SK-N-SH treated with all-trans-retinoic acid at 6 μM for 48 hours (cell line): Measurements from ENCODE around the gene B4GALT1.

Experiments used
- BACH2 ChIP-seq: fragments of 250-450 bp; sonication (Bioruptor Pico); IDR thresholded peaks from 2 replicates; pipeline ENCODE4 v1.9.0; 2021; ENCODE audit warnings: mild to moderate bottlenecking, borderline replicate concordance
- GLIS3 ChIP-seq: fragments of 250-450 bp; sonication (Bioruptor Pico); IDR thresholded peaks from 2 replicates; pipeline ENCODE4 v1.5.0; 2020; ENCODE audit warnings: mild to moderate bottlenecking, moderate library complexity
- ISL1 ChIP-seq: fragments of 250-450 bp; sonication (Bioruptor Pico); IDR thresholded peaks from 2 replicates; pipeline ENCODE4 v2.1.2; 2022; ENCODE audit warnings: mild to moderate bottlenecking, moderate library complexity
- RARB ChIP-seq: fragments of 250-450 bp; sonication (Bioruptor Pico); IDR thresholded peaks from 2 replicates; pipeline ENCODE4 v1.8.0; 2021; ENCODE audit warnings: mild to moderate bottlenecking, moderate library complexity
- ZC3H10 ChIP-seq: fragments of 250-450 bp; sonication (Bioruptor Pico); IDR thresholded peaks from 2 replicates; pipeline ENCODE4 v1.5.1; 2021; ENCODE audit warnings: mild to moderate bottlenecking, moderate library complexity
- ZFP3 ChIP-seq: fragments of 250-450 bp; sonication (Bioruptor Pico); IDR thresholded peaks from 2 replicates; pipeline ENCODE4 v1.5.0; 2020; ENCODE audit warnings: mild to moderate bottlenecking, moderate library complexity
- ZFP30 ChIP-seq: fragments of 450-650 bp; formaldehyde crosslinking; IDR thresholded peaks from 2 replicates; pipeline ENCODE4 v1.5.0; 2022; ENCODE audit warnings: mild to moderate bottlenecking, moderate library complexity
- ZNF565 ChIP-seq: fragments of 450-650 bp; formaldehyde crosslinking; conservative IDR thresholded peaks from 2 replicates; pipeline ENCODE4 v1.5.0; 2020; ENCODE audit warnings: low read depth, mild to moderate bottlenecking, moderate library complexity
- TF ChIP-seq, protein P1 (sequence below): fragments of 250-450 bp; sonication (Bioruptor Pico); IDR thresholded peaks from 2 replicates; pipeline ENCODE4 v1.5.1; 2020; ENCODE audit warnings: low read depth, mild to moderate bottlenecking, moderate library complexity
- TF ChIP-seq, protein P2 (sequence below): fragments of 250-450 bp; sonication (Bioruptor Pico); IDR thresholded peaks from 2 replicates; pipeline ENCODE4 v1.8.0; 2020; ENCODE audit warnings: mild to moderate bottlenecking, moderate library complexity, borderline replicate concordance

DNA sequence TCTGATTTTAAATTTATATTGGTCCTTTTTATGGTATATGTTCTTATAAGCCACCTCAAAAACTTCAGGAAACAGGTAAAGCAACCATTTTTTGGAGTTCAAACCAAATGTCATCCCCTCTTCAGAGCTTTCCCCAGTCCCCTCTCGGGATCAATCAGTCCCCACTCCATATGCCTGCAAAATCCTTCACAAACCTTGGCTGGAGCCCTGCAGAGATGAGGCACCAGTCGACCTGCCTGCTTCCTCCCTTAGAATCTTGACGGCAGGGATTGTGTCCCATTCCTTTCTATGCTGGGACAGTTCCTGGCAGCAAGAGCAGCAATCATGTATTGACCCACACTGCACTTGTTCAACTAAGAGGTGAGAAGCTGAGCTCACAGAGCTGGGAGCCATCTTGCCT is 22.6 kb downstream of the B4GALT1 start:
- TF ChIP-seq BACH2 (CRISPR knock-in tag), result no peak
- TF ChIP-seq, protein P1, sequence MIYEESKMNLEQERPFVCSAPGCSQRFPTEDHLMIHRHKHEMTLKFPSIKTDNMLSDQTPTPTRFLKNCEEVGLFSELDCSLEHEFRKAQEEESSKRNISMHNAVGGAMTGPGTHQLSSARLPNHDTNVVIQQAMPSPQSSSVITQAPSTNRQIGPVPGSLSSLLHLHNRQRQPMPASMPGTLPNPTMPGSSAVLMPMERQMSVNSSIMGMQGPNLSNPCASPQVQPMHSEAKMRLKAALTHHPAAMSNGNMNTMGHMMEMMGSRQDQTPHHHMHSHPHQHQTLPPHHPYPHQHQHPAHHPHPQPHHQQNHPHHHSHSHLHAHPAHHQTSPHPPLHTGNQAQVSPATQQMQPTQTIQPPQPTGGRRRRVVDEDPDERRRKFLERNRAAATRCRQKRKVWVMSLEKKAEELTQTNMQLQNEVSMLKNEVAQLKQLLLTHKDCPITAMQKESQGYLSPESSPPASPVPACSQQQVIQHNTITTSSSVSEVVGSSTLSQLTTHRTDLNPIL (CRISPR knock-in tag), result no peak
- no peak for TF ChIP-seq RARB (CRISPR knock-in tag)
- no peak for TF ChIP-seq ZNF565 (CRISPR knock-in tag)
- no peak for TF ChIP-seq ZFP3 (CRISPR knock-in tag)
- TF ChIP-seq GLIS3, result no peak
- TF ChIP-seq ISL1 (CRISPR knock-in tag), result no peak
- TF ChIP-seq ZC3H10 (CRISPR knock-in tag), result no peak
- TF ChIP-seq ZFP30, result no peak
- TF ChIP-seq, protein P2, sequence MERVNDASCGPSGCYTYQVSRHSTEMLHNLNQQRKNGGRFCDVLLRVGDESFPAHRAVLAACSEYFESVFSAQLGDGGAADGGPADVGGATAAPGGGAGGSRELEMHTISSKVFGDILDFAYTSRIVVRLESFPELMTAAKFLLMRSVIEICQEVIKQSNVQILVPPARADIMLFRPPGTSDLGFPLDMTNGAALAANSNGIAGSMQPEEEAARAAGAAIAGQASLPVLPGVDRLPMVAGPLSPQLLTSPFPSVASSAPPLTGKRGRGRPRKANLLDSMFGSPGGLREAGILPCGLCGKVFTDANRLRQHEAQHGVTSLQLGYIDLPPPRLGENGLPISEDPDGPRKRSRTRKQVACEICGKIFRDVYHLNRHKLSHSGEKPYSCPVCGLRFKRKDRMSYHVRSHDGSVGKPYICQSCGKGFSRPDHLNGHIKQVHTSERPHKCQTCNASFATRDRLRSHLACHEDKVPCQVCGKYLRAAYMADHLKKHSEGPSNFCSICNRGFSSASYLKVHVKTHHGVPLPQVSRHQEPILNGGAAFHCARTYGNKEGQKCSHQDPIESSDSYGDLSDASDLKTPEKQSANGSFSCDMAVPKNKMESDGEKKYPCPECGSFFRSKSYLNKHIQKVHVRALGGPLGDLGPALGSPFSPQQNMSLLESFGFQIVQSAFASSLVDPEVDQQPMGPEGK (CRISPR knock-in tag), result no peak
